Measurements from ENCODE around the gene LRRC61.

The LRRC61 gene

GRCh38 chr7:150346922-150347321 lies 23.8 kb downstream of the LRRC61 start:
- no peak overlapping the region for H3K9ac ChIP-seq (ENCODE audit: low read length in 5 of 5)
- no peaks in the 10 kb centered on the region for H3K36me3 ChIP-seq (ENCODE audit: control insufficient read depth in 5 of 5, insufficient read depth in 5 of 5, low read length in 5 of 5)
- peaks cover 0 to 8% (median 3%) of the 10 kb centered on the region in 5 donors for H3K4me1 ChIP-seq (ENCODE audit: control insufficient read depth in 5 of 5, insufficient read depth in 5 of 5, low read length in 5 of 5)
- H3K9me3 ChIP-seq (ENCODE audit: control insufficient read depth in 5 of 5, low read length in 5 of 5) = peaks cover 0 to 8% (median 0%) of the 10 kb centered on the region in 5 donors
- H3K4me3 ChIP-seq (ENCODE audit: low read depth in 1 of 5, low read length in 5 of 5) = no peak overlapping the region
- H3K27ac ChIP-seq (ENCODE audit: low read depth, low read length) = no peak overlapping the region
- H3K27me3 ChIP-seq (ENCODE audit: control insufficient read depth in 5 of 5, insufficient read depth in 4 of 5, low read length in 5 of 5) = peaks cover 0 to 4% (median 3%) of the 10 kb centered on the region in 5 donors

DNA sequence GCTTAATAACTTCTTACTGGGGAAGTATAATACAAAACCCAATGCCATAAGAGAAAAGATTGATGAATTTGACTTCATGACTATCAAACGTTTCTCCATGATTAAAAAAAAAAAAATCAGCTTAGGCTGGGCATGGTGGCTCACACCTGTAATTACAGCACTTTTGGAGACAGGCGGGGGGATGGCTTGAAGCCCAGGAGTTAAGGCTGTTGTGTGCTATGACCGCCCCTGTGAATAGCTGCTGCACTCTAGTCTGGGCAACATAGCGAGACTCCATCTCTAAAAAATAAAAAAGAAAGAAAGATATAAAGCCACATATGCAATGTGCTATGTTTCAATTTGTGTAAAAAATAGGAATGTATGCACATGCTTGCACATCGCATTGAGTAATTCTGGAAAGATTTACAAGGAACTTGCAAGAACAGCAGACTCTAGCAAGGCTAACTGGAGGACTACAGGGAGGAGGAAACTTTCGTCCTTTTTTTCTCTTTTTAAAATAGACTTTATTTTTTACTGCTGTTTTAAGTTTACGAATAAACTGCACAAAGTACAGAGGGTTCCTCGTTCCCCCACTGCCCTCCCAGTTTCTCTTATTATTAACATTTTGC lies 28.5 kb downstream of the LRRC61 start:
- peaks cover 0 to 16% (median 3%) of the 10 kb centered on the region in 5 donors for H3K4me1 ChIP-seq (ENCODE audit: control insufficient read depth in 5 of 5, insufficient read depth in 5 of 5, low read length in 5 of 5)
- no peak overlapping the region for H3K27ac ChIP-seq (ENCODE audit: low read depth, low read length)
- H3K9me3 ChIP-seq (ENCODE audit: control insufficient read depth in 5 of 5, low read length in 5 of 5) = no peaks in the 10 kb centered on the region
- H3K9ac ChIP-seq (ENCODE audit: low read length in 5 of 5) = no peak overlapping the region
- no peaks in the 10 kb centered on the region for H3K27me3 ChIP-seq (ENCODE audit: control insufficient read depth in 5 of 5, insufficient read depth in 4 of 5, low read length in 5 of 5)
- H3K36me3 ChIP-seq (ENCODE audit: control insufficient read depth in 5 of 5, insufficient read depth in 5 of 5, low read length in 5 of 5) = no peaks in the 10 kb centered on the region
- H3K4me3 ChIP-seq (ENCODE audit: low read depth in 1 of 5, low read length in 5 of 5) = no peak overlapping the region

GRCh38 chr7:150355666-150356059 lies 32.5 kb downstream of the LRRC61 start:
- Histone ChIP-seq H3K9me3 (ENCODE audit: control insufficient read depth in 5 of 5, low read length in 5 of 5) (no peaks in the 10 kb centered on the region), H3K4me1 (ENCODE audit: control insufficient read depth in 5 of 5, insufficient read depth in 5 of 5, low read length in 5 of 5) (peaks cover 2 to 27% (median 11%) of the 10 kb centered on the region in 5 donors), H3K27me3 (ENCODE audit: control insufficient read depth in 5 of 5, insufficient read depth in 4 of 5, low read length in 5 of 5) (no peaks in the 10 kb centered on the region), H3K36me3 (ENCODE audit: control insufficient read depth in 5 of 5, insufficient read depth in 5 of 5, low read length in 5 of 5) (no peaks in the 10 kb centered on the region), H3K27ac (ENCODE audit: low read depth, low read length) (peak overlapping the region; percentile 13), H3K4me3 (ENCODE audit: low read depth in 1 of 5, low read length in 5 of 5) (no peak overlapping the region), H3K9ac (ENCODE audit: low read length in 5 of 5) (no peak overlapping the region)

DNA sequence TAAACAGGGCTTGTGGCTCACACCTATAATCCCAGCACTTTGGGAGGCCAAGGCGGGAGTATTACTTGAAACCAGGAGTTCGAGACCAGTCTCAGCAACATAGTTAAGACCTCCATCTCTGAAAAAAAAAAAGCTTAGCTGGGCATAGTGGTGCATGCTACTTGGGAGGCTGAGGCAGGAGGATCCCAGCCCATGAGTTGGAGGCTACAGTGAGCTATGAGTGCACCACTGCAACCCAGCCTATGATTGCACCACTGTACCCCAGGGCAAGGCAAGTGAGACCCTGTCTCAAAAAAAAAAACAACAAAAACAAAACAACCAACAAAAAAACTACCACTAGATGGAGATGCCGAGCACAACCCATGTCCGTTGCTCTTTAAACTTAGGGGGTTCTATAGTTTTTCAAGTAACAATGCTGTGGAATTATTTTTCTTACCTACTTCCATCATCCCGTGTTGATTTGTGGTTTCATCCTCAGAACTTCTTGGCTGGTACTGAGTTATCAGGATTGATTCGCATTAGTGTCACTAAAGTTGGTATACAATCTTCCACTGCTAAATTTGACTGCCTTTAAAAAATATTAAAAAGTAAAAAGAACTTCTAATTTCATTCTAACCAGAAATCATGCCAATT lies 33.2 kb downstream of the LRRC61 start:
- Histone ChIP-seq H3K4me3 (ENCODE audit: low read depth in 1 of 5, low read length in 5 of 5) (no peak overlapping the region), H3K4me1 (ENCODE audit: control insufficient read depth in 5 of 5, insufficient read depth in 5 of 5, low read length in 5 of 5) (peaks cover 2 to 30% (median 12%) of the 10 kb centered on the region in 5 donors), H3K27ac (ENCODE audit: low read depth, low read length) (peak overlapping the region; percentile 79), H3K9me3 (ENCODE audit: control insufficient read depth in 5 of 5, low read length in 5 of 5) (no peaks in the 10 kb centered on the region), H3K9ac (ENCODE audit: low read length in 5 of 5) (peak overlapping the region in 2 of 5 donors; percentile 22 to 26), H3K27me3 (ENCODE audit: control insufficient read depth in 5 of 5, insufficient read depth in 4 of 5, low read length in 5 of 5) (no peaks in the 10 kb centered on the region), H3K36me3 (ENCODE audit: control insufficient read depth in 5 of 5, insufficient read depth in 5 of 5, low read length in 5 of 5) (no peaks in the 10 kb centered on the region)

- H3K9me3 ChIP-seq (ENCODE audit: control insufficient read depth in 5 of 5, low read length in 5 of 5) = no peaks in the 10 kb centered on the region
- H3K27ac ChIP-seq (ENCODE audit: low read depth, low read length) = peak overlapping the region; percentile 84
- peak overlapping the region in 2 of 5 donors; percentile 45 to 49 for H3K9ac ChIP-seq (ENCODE audit: low read length in 5 of 5)
- peaks cover 2 to 28% (median 16%) of the 10 kb centered on the region in 5 donors for H3K4me1 ChIP-seq (ENCODE audit: control insufficient read depth in 5 of 5, insufficient read depth in 5 of 5, low read length in 5 of 5)
- H3K36me3 ChIP-seq (ENCODE audit: control insufficient read depth in 5 of 5, insufficient read depth in 5 of 5, low read length in 5 of 5) = no peaks in the 10 kb centered on the region
- no peak overlapping the region for H3K4me3 ChIP-seq (ENCODE audit: low read depth in 1 of 5, low read length in 5 of 5)
- H3K27me3 ChIP-seq (ENCODE audit: control insufficient read depth in 5 of 5, insufficient read depth in 4 of 5, low read length in 5 of 5) = no peaks in the 10 kb centered on the region
Observed at GRCh38 chr7:150357270-150357669, 34.1 kb downstream of the LRRC61 start.

DNA sequence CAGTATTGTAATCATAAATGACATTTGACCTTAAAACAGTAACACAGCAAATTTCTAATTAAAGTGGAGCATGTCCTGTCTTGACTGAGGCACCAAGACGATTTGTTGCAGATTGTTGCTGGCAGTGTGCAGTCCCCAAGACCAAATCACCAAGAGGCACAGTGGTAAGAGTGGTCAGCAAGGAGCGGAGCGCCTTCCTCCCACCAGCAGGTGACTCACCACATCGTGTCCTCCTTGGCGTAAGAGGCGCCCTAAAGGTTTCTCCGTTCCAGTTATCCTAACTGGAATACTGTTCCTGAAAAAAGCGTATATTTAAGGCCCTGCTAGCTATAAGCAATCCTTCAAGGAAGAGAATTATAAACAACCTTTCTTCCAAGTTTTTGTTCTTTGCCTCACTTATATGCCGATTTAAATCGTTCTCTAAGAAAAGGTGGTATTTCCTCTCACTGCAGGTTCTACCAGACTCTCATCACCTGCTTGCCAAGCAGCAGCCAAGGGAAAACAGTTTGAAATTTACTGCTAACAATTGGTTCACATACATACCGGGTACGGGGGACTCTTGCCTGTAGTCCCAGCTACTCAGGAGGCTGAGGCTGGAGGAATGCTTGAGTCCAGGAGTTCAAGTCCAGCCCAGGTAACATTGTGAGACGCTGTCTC lies 34.7 kb downstream of the LRRC61 start:
- Histone ChIP-seq H3K4me1 (ENCODE audit: control insufficient read depth in 5 of 5, insufficient read depth in 5 of 5, low read length in 5 of 5) (peaks cover 2 to 28% (median 16%) of the 10 kb centered on the region in 5 donors), H3K4me3 (ENCODE audit: low read depth in 1 of 5, low read length in 5 of 5) (no peak overlapping the region), H3K9me3 (ENCODE audit: control insufficient read depth in 5 of 5, low read length in 5 of 5) (no peaks in the 10 kb centered on the region), H3K36me3 (ENCODE audit: control insufficient read depth in 5 of 5, insufficient read depth in 5 of 5, low read length in 5 of 5) (no peaks in the 10 kb centered on the region), H3K27me3 (ENCODE audit: control insufficient read depth in 5 of 5, insufficient read depth in 4 of 5, low read length in 5 of 5) (no peaks in the 10 kb centered on the region), H3K27ac (ENCODE audit: low read depth, low read length) (peak overlapping the region; percentile 84), H3K9ac (ENCODE audit: low read length in 5 of 5) (peak overlapping the region in 1 of 5 donors; percentile 49)

DNA sequence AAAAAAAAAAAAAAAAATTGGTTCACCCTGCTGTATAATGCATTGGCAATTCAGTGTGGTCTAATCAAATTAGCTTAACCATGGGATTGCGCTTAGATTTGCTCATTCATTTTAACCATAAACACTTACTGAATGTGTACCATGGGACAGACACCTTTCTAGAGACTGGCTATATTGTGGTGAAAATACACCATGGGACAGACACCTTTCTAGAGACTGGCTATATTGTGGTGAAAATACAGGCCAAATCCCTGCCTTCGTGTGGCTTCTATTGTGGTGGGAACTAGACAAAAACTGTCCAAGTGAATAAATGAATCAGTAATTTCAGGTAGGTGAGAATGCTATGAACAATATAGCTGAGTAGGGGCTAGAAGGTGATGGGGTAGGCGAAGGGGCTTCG lies 35.3 kb downstream of the LRRC61 start:
- no peak overlapping the region for H3K9ac ChIP-seq (ENCODE audit: low read length in 5 of 5)
- peak overlapping the region; percentile 84 for H3K27ac ChIP-seq (ENCODE audit: low read depth, low read length)
- H3K27me3 ChIP-seq (ENCODE audit: control insufficient read depth in 5 of 5, insufficient read depth in 4 of 5, low read length in 5 of 5) = no peaks in the 10 kb centered on the region
- H3K4me1 ChIP-seq (ENCODE audit: control insufficient read depth in 5 of 5, insufficient read depth in 5 of 5, low read length in 5 of 5) = peaks cover 2 to 31% (median 18%) of the 10 kb centered on the region in 5 donors
- H3K36me3 ChIP-seq (ENCODE audit: control insufficient read depth in 5 of 5, insufficient read depth in 5 of 5, low read length in 5 of 5) = no peaks in the 10 kb centered on the region
- no peaks in the 10 kb centered on the region for H3K9me3 ChIP-seq (ENCODE audit: control insufficient read depth in 5 of 5, low read length in 5 of 5)
- no peak overlapping the region for H3K4me3 ChIP-seq (ENCODE audit: low read depth in 1 of 5, low read length in 5 of 5)

GRCh38 chr7:150358988-150359621 lies 36.0 kb downstream of the LRRC61 start:
- peaks cover 2 to 38% (median 25%) of the 10 kb centered on the region in 5 donors for H3K4me1 ChIP-seq (ENCODE audit: control insufficient read depth in 5 of 5, insufficient read depth in 5 of 5, low read length in 5 of 5)
- no peak overlapping the region for H3K27ac ChIP-seq (ENCODE audit: low read depth, low read length)
- H3K36me3 ChIP-seq (ENCODE audit: control insufficient read depth in 5 of 5, insufficient read depth in 5 of 5, low read length in 5 of 5) = no peaks in the 10 kb centered on the region
- H3K4me3 ChIP-seq (ENCODE audit: low read depth in 1 of 5, low read length in 5 of 5) = no peak overlapping the region
- H3K9ac ChIP-seq (ENCODE audit: low read length in 5 of 5) = no peak overlapping the region
- H3K9me3 ChIP-seq (ENCODE audit: control insufficient read depth in 5 of 5, low read length in 5 of 5) = no peaks in the 10 kb centered on the region
- no peaks in the 10 kb centered on the region for H3K27me3 ChIP-seq (ENCODE audit: control insufficient read depth in 5 of 5, insufficient read depth in 4 of 5, low read length in 5 of 5)

GRCh38 chr7:150359622-150360362 lies 36.6 kb downstream of the LRRC61 start:
- Histone ChIP-seq H3K36me3 (ENCODE audit: control insufficient read depth in 5 of 5, insufficient read depth in 5 of 5, low read length in 5 of 5) (no peaks in the 10 kb centered on the region), H3K27ac (ENCODE audit: low read depth, low read length) (no peak overlapping the region), H3K27me3 (ENCODE audit: control insufficient read depth in 5 of 5, insufficient read depth in 4 of 5, low read length in 5 of 5) (no peaks in the 10 kb centered on the region), H3K9ac (ENCODE audit: low read length in 5 of 5) (no peak overlapping the region), H3K9me3 (ENCODE audit: control insufficient read depth in 5 of 5, low read length in 5 of 5) (no peaks in the 10 kb centered on the region), H3K4me3 (ENCODE audit: low read depth in 1 of 5, low read length in 5 of 5) (no peak overlapping the region), H3K4me1 (ENCODE audit: control insufficient read depth in 5 of 5, insufficient read depth in 5 of 5, low read length in 5 of 5) (peaks cover 2 to 41% (median 30%) of the 10 kb centered on the region in 5 donors)

Data from subcutaneous abdominal adipose tissue (tissue), 5 donors.